OCI-LY1 (cell line): ENCODE measurements around the gene IL10RB.

ENCODE experiments used
- CTCF ChIP-seq: fragments of 200-600 bp; sonication (generic), shearing (Covaris generic); IDR thresholded peaks from 2 replicates; pipeline ENCODE4 v1.5.1; 2017; ENCODE audit warnings: mild to moderate bottlenecking, antibody characterized with exemption, low read length, moderate library complexity, mixed read lengths
- EZH2 ChIP-seq: fragments of 200-600 bp; sonication (generic), shearing (Covaris generic); IDR thresholded peaks from 2 replicates; pipeline ENCODE4 v1.8.0; 2017; ENCODE audit warnings: borderline replicate concordance, mixed run types, mild to moderate bottlenecking, antibody characterized with exemption, low read length, moderate library complexity, mixed read lengths

- no peak for TF ChIP-seq CTCF
- no peak for TF ChIP-seq EZH2
Measured at GRCh38 chr21:33317145-33317544, 51.0 kb downstream of the IL10RB start.
